ENCODE results near the gene MAP4K5. TPM values are rescaled to one million over a fixed set of nuclear protein-coding genes. Genes with fewer than 3 reads are reported as not detected.

Gene MAP4K5
- total and polyA plus RNA-seq, 8 donors = 46.4 to 71.8 (median 62.6) TPM

DNA sequence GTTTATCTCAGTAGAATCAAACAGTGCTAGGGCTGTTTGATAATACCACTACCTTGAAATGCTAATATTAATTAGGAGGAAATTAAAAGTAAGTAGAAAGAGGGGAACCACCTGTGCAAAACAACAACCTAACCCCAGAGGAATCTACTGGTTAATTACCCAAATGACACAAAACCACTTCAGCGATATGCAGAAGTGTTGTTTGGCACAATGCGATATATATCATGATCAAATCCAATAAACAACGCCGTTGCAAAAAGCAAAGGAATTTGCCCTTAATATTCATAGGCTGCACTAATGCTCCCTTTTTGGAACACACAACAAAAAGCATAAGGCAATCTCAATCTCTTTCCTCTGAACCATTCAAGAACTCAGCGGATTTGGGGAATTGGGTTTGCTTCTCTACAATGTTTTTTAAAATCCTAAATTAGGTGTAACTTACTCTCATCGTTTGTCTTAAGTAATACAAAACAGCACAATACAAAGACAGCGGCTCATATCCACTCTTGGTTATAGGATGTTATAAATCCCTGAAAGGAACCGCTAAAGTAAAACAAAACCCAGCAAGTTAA is 1.5 kb downstream of the MAP4K5 start:
- ATAC-seq (no peak), DNase-seq (peak in 1 of 4 donors; percentile 12)
- peaks cover 9 to 67% of the 10 kb centered on the region in 2 donors for H3K4me1 ChIP-seq
- no peaks in the 10 kb centered on the region for H3K9me3 ChIP-seq
- TF ChIP-seq, protein P1, sequence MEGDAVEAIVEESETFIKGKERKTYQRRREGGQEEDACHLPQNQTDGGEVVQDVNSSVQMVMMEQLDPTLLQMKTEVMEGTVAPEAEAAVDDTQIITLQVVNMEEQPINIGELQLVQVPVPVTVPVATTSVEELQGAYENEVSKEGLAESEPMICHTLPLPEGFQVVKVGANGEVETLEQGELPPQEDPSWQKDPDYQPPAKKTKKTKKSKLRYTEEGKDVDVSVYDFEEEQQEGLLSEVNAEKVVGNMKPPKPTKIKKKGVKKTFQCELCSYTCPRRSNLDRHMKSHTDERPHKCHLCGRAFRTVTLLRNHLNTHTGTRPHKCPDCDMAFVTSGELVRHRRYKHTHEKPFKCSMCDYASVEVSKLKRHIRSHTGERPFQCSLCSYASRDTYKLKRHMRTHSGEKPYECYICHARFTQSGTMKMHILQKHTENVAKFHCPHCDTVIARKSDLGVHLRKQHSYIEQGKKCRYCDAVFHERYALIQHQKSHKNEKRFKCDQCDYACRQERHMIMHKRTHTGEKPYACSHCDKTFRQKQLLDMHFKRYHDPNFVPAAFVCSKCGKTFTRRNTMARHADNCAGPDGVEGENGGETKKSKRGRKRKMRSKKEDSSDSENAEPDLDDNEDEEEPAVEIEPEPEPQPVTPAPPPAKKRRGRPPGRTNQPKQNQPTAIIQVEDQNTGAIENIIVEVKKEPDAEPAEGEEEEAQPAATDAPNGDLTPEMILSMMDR (IDR thresholded peaks at IDR 0.05) = no peak
- no peaks in the 10 kb centered on the region for H3K27me3 ChIP-seq
- peak overlapping the region; percentile 87 to 91 for H3K4me3 ChIP-seq
- H3K36me3 ChIP-seq = no peaks in the 10 kb centered on the region
- intact Hi-C loops (cut with DNase I) = loop anchor here (5.0 to 10.0 kb wide), 2 partner anchors 209 to 216 kb away; partner anchors contain the start of genes DMAC2L (in 1 of the 2) and L2HGDH (in 1 of the 2)
- H3K27ac ChIP-seq = peak overlapping the region; percentile 96 to 98

DNA sequence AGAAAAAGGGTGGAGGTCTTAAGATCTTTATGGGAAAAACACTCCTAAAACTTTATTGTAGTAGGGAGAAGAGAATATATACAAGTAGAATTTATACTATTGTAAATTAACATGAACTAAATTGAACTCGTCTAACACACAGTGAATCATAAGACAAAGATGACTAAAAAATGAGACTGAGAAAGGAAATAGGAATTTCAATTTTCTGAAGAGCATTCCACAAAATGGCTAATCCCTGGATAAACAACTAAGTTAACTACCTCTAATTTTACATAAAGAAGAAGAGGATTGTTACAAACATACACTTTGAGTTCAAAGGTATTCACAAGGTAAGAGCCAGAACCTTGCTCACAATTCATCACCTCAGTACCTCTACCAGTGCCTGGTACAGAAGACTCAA is 2.0 kb downstream of the MAP4K5 start:
- no peak for ATAC-seq
- intact Hi-C loops (cut with DNase I) = loop anchor here (5.0 to 10.0 kb wide), 2 partner anchors 208 to 216 kb away; partner anchors contain the start of genes DMAC2L (in 1 of the 2) and L2HGDH (in 1 of the 2)
- Histone ChIP-seq H3K4me3 (peak overlapping the region in 1 of 2 donors; percentile 91), H3K9me3 (no peaks in the 10 kb centered on the region), H3K36me3 (no peaks in the 10 kb centered on the region), H3K27ac (peak overlapping the region in 1 of 2 donors; percentile 98), H3K27me3 (no peaks in the 10 kb centered on the region), H3K4me1 (peaks cover 9 to 71% of the 10 kb centered on the region in 2 donors)
- TF ChIP-seq, protein P1 (IDR thresholded peaks at IDR 0.05) = no peak
- no peak for DNase-seq

DNA sequence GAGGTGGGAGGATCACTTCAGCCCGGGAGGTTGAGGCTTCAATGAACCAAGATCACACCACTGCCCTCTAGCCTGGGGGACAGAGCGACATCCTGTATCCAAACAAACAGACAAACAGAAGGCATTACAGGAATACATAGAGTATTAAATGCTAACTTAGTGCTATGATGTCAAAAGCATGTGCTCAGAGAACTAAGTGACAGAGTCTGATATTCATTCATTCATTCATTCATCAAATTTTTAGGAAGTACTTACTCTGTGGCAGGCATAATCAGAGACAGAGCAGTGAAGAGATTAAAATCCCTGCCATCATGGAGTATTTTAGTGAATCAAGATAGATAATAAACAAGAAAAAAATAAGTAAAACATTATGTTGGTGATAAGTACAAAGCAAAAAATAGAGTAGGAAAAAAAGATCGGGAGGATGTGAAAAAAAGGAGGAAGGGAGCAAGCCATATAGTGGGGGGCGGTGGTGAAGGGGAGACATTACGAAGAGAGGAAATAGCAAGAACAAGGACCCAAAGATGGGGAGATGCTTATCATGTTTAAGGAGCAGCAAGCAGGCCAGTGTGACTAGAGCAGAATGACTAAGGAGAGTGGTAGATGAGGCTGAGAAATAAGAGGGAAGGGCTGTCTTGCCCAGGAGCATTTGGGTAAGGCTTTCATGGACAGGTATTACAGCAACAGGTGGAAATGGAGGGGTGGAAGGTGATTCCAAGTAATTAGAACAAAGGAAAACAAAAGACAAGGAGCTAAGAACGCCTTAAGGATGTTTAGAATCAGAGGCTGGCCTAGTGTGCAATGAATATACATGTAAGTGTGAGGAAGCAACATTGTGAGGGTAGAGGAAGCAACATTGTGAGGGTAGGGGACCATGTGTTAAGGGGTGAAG is 2.8 kb downstream of the MAP4K5 start:
- H3K36me3 ChIP-seq = no peaks in the 10 kb centered on the region
- ATAC-seq (no peak), DNase-seq (no peak)
- no peaks in the 10 kb centered on the region for H3K27me3 ChIP-seq
- H3K9me3 ChIP-seq = no peaks in the 10 kb centered on the region
- H3K27ac ChIP-seq = no peak overlapping the region
- TF ChIP-seq, protein P1 (IDR thresholded peaks at IDR 0.05) = no peak
- peak overlapping the region in 1 of 2 donors; percentile 91 for H3K4me3 ChIP-seq
- peaks cover 9 to 79% of the 10 kb centered on the region in 2 donors for H3K4me1 ChIP-seq
- intact Hi-C loops (cut with DNase I) = loop anchor here (5.0 to 10.0 kb wide), 2 partner anchors 207 to 215 kb away; partner anchors contain the start of genes DMAC2L (in 1 of the 2) and L2HGDH (in 1 of the 2)

DNA sequence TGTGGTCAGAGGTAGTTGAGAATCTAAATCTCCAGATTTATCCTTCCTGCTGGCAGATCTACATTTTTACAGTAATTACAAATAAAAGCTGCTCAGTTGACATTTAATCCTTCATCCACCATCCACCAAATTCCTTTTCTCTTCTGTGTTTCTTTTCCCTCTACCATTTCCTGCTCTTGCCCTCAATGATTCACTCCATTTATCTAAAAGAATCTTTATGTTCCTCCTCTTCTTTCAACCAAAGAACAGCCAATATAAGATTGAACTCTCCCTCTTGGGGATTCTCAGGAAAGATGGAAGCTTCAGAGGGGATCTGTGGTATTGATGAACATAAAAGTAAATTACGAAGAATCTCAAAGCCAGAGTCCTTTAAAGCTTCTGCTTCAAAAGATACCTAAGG is 4.4 kb downstream of the MAP4K5 start:
- H3K27ac ChIP-seq = no peak overlapping the region
- TF ChIP-seq, protein P1 (IDR thresholded peaks at IDR 0.05) = no peak
- no peaks in the 10 kb centered on the region for H3K9me3 ChIP-seq
- intact Hi-C loops (cut with DNase I) = no loop called here
- no peaks in the 10 kb centered on the region for H3K27me3 ChIP-seq
- no peaks in the 10 kb centered on the region for H3K36me3 ChIP-seq
- DNase-seq = no peak
- peaks cover 9 to 79% of the 10 kb centered on the region in 2 donors for H3K4me1 ChIP-seq
- no peak for ATAC-seq
- no peak overlapping the region for H3K4me3 ChIP-seq

All from left lung (tissue), 10 donors.